HEK293 (cell line): ENCODE measurements around the gene SLC25A11.

Experiments used
- CTCF ChIA-PET: fragments of 350-600 bp; formaldehyde crosslinking; extraction: SDS; loops from one replicate; lab custom pipeline; 2021; ENCODE audit warnings: antibody characterized with exemption; lab: Yijun Ruan, JAX
- POLR2A ChIA-PET: fragments of 300-600 bp; formaldehyde crosslinking; extraction: SDS; loops from one replicate; lab custom pipeline; 2020; ENCODE audit warnings: antibody characterized with exemption, inconsistent platforms; lab: Yijun Ruan, JAX
- H3K27ac ChIP-seq: fragments of 200-500 bp; sonication (Bioruptor generic); 2 replicates; pipeline ENCODE4 v1.5.1; 2014; ENCODE audit warnings: low read depth, low read length, control low read depth, inconsistent platforms; ENCODE audit errors: extremely low read depth
- H3K36me3 ChIP-seq, 2 experiments: fragments of 200-500 bp in 1 of 2; sonication (Bioruptor generic) in 1 of 2; 1 replicate in 1 of 2; 2 replicates in 1 of 2; pipeline ENCODE4 v1.5.1; 2014 to 2017; ENCODE audit warnings: inconsistent platforms in 2 of 2, low read length in 2 of 2; ENCODE audit not compliant: control insufficient read depth in 2 of 2, insufficient read depth in 1 of 2
- H3K4me1 ChIP-seq: fragments of 200-500 bp; sonication (Bioruptor generic); 2 replicates; pipeline ENCODE4 v1.5.1; 2014; ENCODE audit warnings: mild to moderate bottlenecking, low read length, inconsistent platforms; ENCODE audit not compliant: control insufficient read depth, insufficient read depth
- H3K4me3 ChIP-seq: 2 replicates; pipeline ENCODE4 v1.5.1; 2011; ENCODE audit warnings: low read depth, mild to moderate bottlenecking, control low read depth, low read length, moderate library complexity
- H3K9me3 ChIP-seq: fragments of 200-500 bp; sonication (Bioruptor generic); 2 replicates; pipeline ENCODE4 v1.5.1; 2014; ENCODE audit warnings: low read depth, low read length, inconsistent platforms; ENCODE audit not compliant: control insufficient read depth, insufficient read depth
- CTCF ChIP-seq: fragments of 450-650 bp; formaldehyde crosslinking; IDR thresholded peaks from 2 replicates; pipeline ENCODE4 v1.5.1; 2016; ENCODE audit warnings: missing biosample characterization, missing genetic modification characterization
- GLIS2 ChIP-seq: fragments of 450-650 bp; formaldehyde crosslinking; IDR thresholded peaks from 2 replicates; pipeline ENCODE4 v1.5.1; 2016; ENCODE audit warnings: missing biosample characterization, missing genetic modification characterization
- HOXC10 ChIP-seq: sonication (generic); formaldehyde crosslinking; IDR thresholded peaks from 2 replicates; pipeline ENCODE4 v1.8.1; 2023; ENCODE audit warnings: mild to moderate bottlenecking, missing genetic modification reagents
- HOXD13 ChIP-seq: sonication (generic); formaldehyde crosslinking; IDR thresholded peaks from 2 replicates; pipeline ENCODE4 v1.8.0; 2022; ENCODE audit warnings: missing genetic modification reagents, borderline replicate concordance
- IKZF3 ChIP-seq: fragments of 450-650 bp; IDR thresholded peaks from 2 replicates; pipeline ENCODE4 v1.5.0; 2018; ENCODE audit warnings: missing biosample characterization, mild to moderate bottlenecking, missing genetic modification characterization, moderate library complexity
- INSM2 ChIP-seq: fragments of 450-650 bp; formaldehyde crosslinking; IDR thresholded peaks from 2 replicates; pipeline ENCODE4 v1.5.1; 2016; ENCODE audit warnings: missing biosample characterization, missing genetic modification characterization
- KLF9 ChIP-seq: fragments of 450-650 bp; formaldehyde crosslinking; IDR thresholded peaks from 2 replicates; pipeline ENCODE4 v1.5.1; 2016; ENCODE audit warnings: missing biosample characterization, missing genetic modification characterization, low read depth
- REPIN1 ChIP-seq: fragments of 450-650 bp; formaldehyde crosslinking; IDR thresholded peaks from 2 replicates; pipeline ENCODE4 v1.5.1; 2017; ENCODE audit warnings: missing biosample characterization, missing genetic modification characterization, low read depth
- ZNF214 ChIP-seq: fragments of 450-650 bp; formaldehyde crosslinking; IDR thresholded peaks from 2 replicates; pipeline ENCODE4 v1.5.1; 2017; ENCODE audit warnings: missing biosample characterization, mild to moderate bottlenecking, missing genetic modification characterization, borderline replicate concordance
- ZNF280C ChIP-seq: fragments of 450-650 bp; formaldehyde crosslinking; IDR thresholded peaks from 2 replicates; pipeline ENCODE4 v1.5.1; 2016; ENCODE audit warnings: missing biosample characterization, missing genetic modification characterization
- ZNF341 ChIP-seq: fragments of 450-650 bp; formaldehyde crosslinking; IDR thresholded peaks from 2 replicates; pipeline ENCODE4; 2016; ENCODE audit warnings: low read depth, missing biosample characterization, missing genetic modification characterization
- ZNF423 ChIP-seq: fragments of 450-650 bp; formaldehyde crosslinking; IDR thresholded peaks from 2 replicates; pipeline ENCODE4 v1.5.1; 2016; ENCODE audit warnings: missing biosample characterization, missing genetic modification characterization
- ZNF548 ChIP-seq: fragments of 450-650 bp; formaldehyde crosslinking; IDR thresholded peaks from 2 replicates; pipeline ENCODE4 v1.5.1; 2016; ENCODE audit warnings: missing biosample characterization, missing genetic modification characterization
- ZNF600 ChIP-seq: fragments of 450-650 bp; formaldehyde crosslinking; IDR thresholded peaks from 2 replicates; pipeline ENCODE4 v1.5.1; 2016; ENCODE audit warnings: missing biosample characterization, missing genetic modification characterization
- ZNF677 ChIP-seq: fragments of 450-650 bp; IDR thresholded peaks from 2 replicates; pipeline ENCODE4 v1.5.0; 2018; ENCODE audit warnings: missing biosample characterization, mild to moderate bottlenecking, missing genetic modification characterization, moderate library complexity
- ZSCAN30 ChIP-seq: fragments of 450-650 bp; IDR thresholded peaks from 2 replicates; pipeline ENCODE4 v1.5.1; 2018; ENCODE audit warnings: missing biosample characterization, mild to moderate bottlenecking, missing genetic modification characterization, moderate library complexity
- TF ChIP-seq, protein P1 (sequence below): fragments of 450-650 bp; formaldehyde crosslinking; IDR thresholded peaks from 2 replicates; pipeline ENCODE4 v1.5.0; 2017; ENCODE audit warnings: missing biosample characterization, missing genetic modification characterization, borderline replicate concordance

Gene SLC25A11

GRCh38 chr17:4921320-4921719 lies 18.5 kb downstream of the SLC25A11 start:
- no peaks in the 10 kb centered on the region for H3K9me3 ChIP-seq
- no peaks in the 10 kb centered on the region; a peak in 1 of 3 replicates for H3K36me3 ChIP-seq
- CTCF ChIA-PET, result interaction anchor here (0.6 to 0.7 kb wide), 3 partner anchors 69 to 429 kb away, joined by 3 to 5 read pairs (median 4); no protein-coding TSS in a partner anchor
- no peaks in the 10 kb centered on the region for H3K4me1 ChIP-seq
- no peak overlapping the region for H3K27ac ChIP-seq
- H3K4me3 ChIP-seq, result no peak overlapping the region
- POLR2A ChIA-PET, result interaction anchor here (1.4 kb wide), 1 partner anchor 30 kb away, joined by 3 read pairs; the partner anchor contains the start of gene ENO3
- TF ChIP-seq HOXD13 (CRISPR knock-in tag), result no peak
- TF ChIP-seq ZNF677 (tag by site-specific recombination), result no peak
- TF ChIP-seq, protein P1, sequence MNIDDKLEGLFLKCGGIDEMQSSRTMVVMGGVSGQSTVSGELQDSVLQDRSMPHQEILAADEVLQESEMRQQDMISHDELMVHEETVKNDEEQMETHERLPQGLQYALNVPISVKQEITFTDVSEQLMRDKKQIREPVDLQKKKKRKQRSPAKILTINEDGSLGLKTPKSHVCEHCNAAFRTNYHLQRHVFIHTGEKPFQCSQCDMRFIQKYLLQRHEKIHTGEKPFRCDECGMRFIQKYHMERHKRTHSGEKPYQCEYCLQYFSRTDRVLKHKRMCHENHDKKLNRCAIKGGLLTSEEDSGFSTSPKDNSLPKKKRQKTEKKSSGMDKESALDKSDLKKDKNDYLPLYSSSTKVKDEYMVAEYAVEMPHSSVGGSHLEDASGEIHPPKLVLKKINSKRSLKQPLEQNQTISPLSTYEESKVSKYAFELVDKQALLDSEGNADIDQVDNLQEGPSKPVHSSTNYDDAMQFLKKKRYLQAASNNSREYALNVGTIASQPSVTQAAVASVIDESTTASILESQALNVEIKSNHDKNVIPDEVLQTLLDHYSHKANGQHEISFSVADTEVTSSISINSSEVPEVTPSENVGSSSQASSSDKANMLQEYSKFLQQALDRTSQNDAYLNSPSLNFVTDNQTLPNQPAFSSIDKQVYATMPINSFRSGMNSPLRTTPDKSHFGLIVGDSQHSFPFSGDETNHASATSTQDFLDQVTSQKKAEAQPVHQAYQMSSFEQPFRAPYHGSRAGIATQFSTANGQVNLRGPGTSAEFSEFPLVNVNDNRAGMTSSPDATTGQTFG (tag by site-specific recombination), result no peak
- no peak for TF ChIP-seq ZNF214 (tag by site-specific recombination)
- no peak for TF ChIP-seq REPIN1 (tag by site-specific recombination)
- no peak for TF ChIP-seq ZNF280C (tag by site-specific recombination)
- no peak for TF ChIP-seq ZNF600 (tag by site-specific recombination)
- TF ChIP-seq KLF9 (tag by site-specific recombination), result no peak
- no peak for TF ChIP-seq CTCF (tag by site-specific recombination)
- TF ChIP-seq HOXC10 (CRISPR knock-in tag), result no peak
- no peak for TF ChIP-seq INSM2 (tag by site-specific recombination)
- no peak for TF ChIP-seq ZSCAN30 (tag by site-specific recombination)
- TF ChIP-seq GLIS2, result no peak
- no peak for TF ChIP-seq ZNF423 (tag by site-specific recombination)
- TF ChIP-seq IKZF3 (tag by site-specific recombination), result no peak
- no peak for TF ChIP-seq ZNF548 (tag by site-specific recombination)
- TF ChIP-seq ZNF341 (tag by site-specific recombination), result no peak
